K562 (cell line): ENCODE results near the gene OR4C16. TPM values are rescaled to one million over a fixed set of nuclear protein-coding genes. Genes with fewer than 3 reads are reported as not detected.

ENCODE experiments used
- ATAC-seq: fragments of 200-7000 bp; cut with Tn5 transposase; 3 replicates; pipeline ENCODE4 v1.9.1; 2020; ENCODE audit warnings: moderate library complexity
- Bru-seq: library from RNA; stranded (reverse); fragments of 400-500 nt; gene quantifications from one replicate; lab custom pipeline; 2021; lab: Mats Ljungman, UMichigan
- BruChase-seq, 2 experiments: library from RNA; stranded (reverse); fragments of 400-500 nt; gene quantifications; one replicate each; lab custom pipeline; 2021; lab: Mats Ljungman, UMichigan
- BruUV-seq: library from RNA; stranded (reverse); fragments of 400-500 nt; replicated peaks from 2 replicates; lab custom pipeline; 2021; lab: Mats Ljungman, UMichigan
- CTCF ChIA-PET: fragments of 300-600 bp; formaldehyde crosslinking; extraction: SDS; loops from one replicate; lab custom pipeline; 2021; ENCODE audit warnings: low intra/inter-chr PET ratio; lab: Yijun Ruan, JAX
- POLR2A ChIA-PET: fragments of 300-600, 350-650 bp; sonication (Branson Sonifier 250); formaldehyde crosslinking; extraction: SDS; loops from one replicate; lab custom pipeline; 2021; ENCODE audit warnings: antibody characterized with exemption, inconsistent platforms; lab: Yijun Ruan, JAX
- DNase-seq, 4 experiments: peaks; one replicate each; pipeline versions ENCODE4 v3.0.0 to v3.0.0-alpha.2; 2011 to 2018; ENCODE audit warnings: low spot score in 3 of 4, mixed read lengths in 3 of 4; ENCODE audit errors: extremely low read depth in 1 of 4
- FAIRE-seq: peaks from 2 replicates; lab custom pipeline; 2011; peaks lifted over from hg19 to GRCh38; lab: Jason Lieb, UNC
- H2AFZ ChIP-seq: 2 replicates; pipeline ENCODE4 v1.6.0; 2011; ENCODE audit warnings: low read depth, low read length, control low read depth, inconsistent platforms
- H3K27ac ChIP-seq: fragments of 200-600 bp; 3 replicates; pipeline ENCODE4 v1.8.0; 2011; ENCODE audit warnings: low read depth, mild to moderate bottlenecking, control low read depth, inconsistent platforms, low read length, moderate library complexity, mixed read lengths; ENCODE audit errors: extremely low read depth
- H3K27me3 ChIP-seq, 2 experiments: fragments of 300-600 bp in 1 of 2; 2 replicates in 1 of 2; 3 replicates in 1 of 2; pipeline versions ENCODE4 v1.6.0 to v1.8.0; 2011; ENCODE audit warnings: inconsistent platforms in 2 of 2, low read length in 2 of 2, mild to moderate bottlenecking in 1 of 2, mixed read lengths in 1 of 2, moderate library complexity in 1 of 2; ENCODE audit not compliant: control insufficient read depth in 2 of 2, insufficient read depth in 2 of 2
- H3K36me3 ChIP-seq: fragments of 300-600 bp; 3 replicates; pipeline ENCODE4 v1.8.0; 2011; ENCODE audit warnings: mild to moderate bottlenecking, low read length, inconsistent platforms; ENCODE audit not compliant: control insufficient read depth, insufficient read depth
- H3K4me1 ChIP-seq, 2 experiments: fragments of 200-600 bp in 1 of 2; replicated peaks in 1 of 2; 2 replicates in 1 of 2; 3 replicates in 1 of 2; pipeline versions ENCODE4 v1.5.1 to v1.8.0; 2011; ENCODE audit warnings: inconsistent platforms in 2 of 2, low read length in 2 of 2, mild to moderate bottlenecking in 1 of 2, mixed read lengths in 1 of 2, moderate library complexity in 1 of 2; ENCODE audit not compliant: control insufficient read depth in 2 of 2, insufficient read depth in 2 of 2
- H3K4me2 ChIP-seq: 2 replicates; pipeline ENCODE4 v1.6.1; 2011; ENCODE audit warnings: low read length, control low read depth, inconsistent platforms, mixed read lengths; ENCODE audit not compliant: insufficient read depth
- H3K4me3 ChIP-seq: fragments of 200-600 bp; sonication (generic), shearing (Covaris generic); 2 replicates; pipeline ENCODE4 v1.5.1; 2016; ENCODE audit warnings: control low read depth, inconsistent platforms
- H3K79me2 ChIP-seq: fragments of 200-600 bp; 3 replicates; pipeline ENCODE4 v1.8.0; 2011; ENCODE audit warnings: low read length, inconsistent platforms; ENCODE audit not compliant: control insufficient read depth, insufficient read depth
- H3K9ac ChIP-seq, 2 experiments: 2 replicates each; pipeline versions ENCODE4 v1.6.0 to v1.6.1; 2011; ENCODE audit warnings: low read depth in 2 of 2, low read length in 2 of 2, control low read depth in 1 of 2, inconsistent platforms in 1 of 2, mild to moderate bottlenecking in 1 of 2, mixed read lengths in 1 of 2; ENCODE audit not compliant: insufficient read depth in 1 of 2
- H3K9me1 ChIP-seq: one replicate; pipeline ENCODE4 v1.6.0; 2011; ENCODE audit warnings: inconsistent platforms, mild to moderate bottlenecking, low read length, moderate library complexity; ENCODE audit not compliant: control insufficient read depth, insufficient read depth
- H3K9me3 ChIP-seq: replicated peaks from 2 replicates; pipeline ENCODE4 v1.5.1; 2011; ENCODE audit warnings: low read depth, low read length, inconsistent platforms; ENCODE audit not compliant: control insufficient read depth, insufficient read depth
- H4K20me1 ChIP-seq: replicated peaks from 2 replicates; pipeline ENCODE4 v1.6.1; 2011; ENCODE audit warnings: low read length, inconsistent platforms, mixed read lengths; ENCODE audit not compliant: control insufficient read depth, insufficient read depth
- CREB1 ChIP-seq, 2 experiments: sonication (generic) in 1 of 2; formaldehyde crosslinking in 1 of 2; IDR thresholded peaks; 2 replicates each; pipeline versions ENCODE4 v1.6.1 to v1.8.0; 2012 to 2022; ENCODE audit warnings: inconsistent platforms in 1 of 2, mild to moderate bottlenecking in 1 of 2, missing genetic modification reagents in 1 of 2, moderate library complexity in 1 of 2
- CREB3 ChIP-seq: fragments of 450-650 bp; conservative IDR thresholded peaks from 2 replicates; pipeline ENCODE4 v1.6.1; 2016; ENCODE audit warnings: missing genetic modification characterization, low read depth, mild to moderate bottlenecking, missing compliant biosample characterization, moderate library complexity
- NKRF ChIP-seq: fragments of 450-650 bp; IDR thresholded peaks from 2 replicates; pipeline ENCODE4 v1.6.1; 2016; ENCODE audit warnings: borderline replicate concordance
- POLR3G ChIP-seq: IDR thresholded peaks from 2 replicates; pipeline ENCODE4 v1.6.1; 2011; ENCODE audit not compliant: insufficient read length, insufficient replicate concordance; ENCODE audit errors: extremely low read depth
- ZBED1 ChIP-seq: IDR thresholded peaks from 2 replicates; pipeline ENCODE4 v1.6.1; 2014
- ZBTB26 ChIP-seq: fragments of 450-650 bp; formaldehyde crosslinking; IDR thresholded peaks from 2 replicates; pipeline ENCODE4 v1.4.0; 2022; ENCODE audit warnings: missing genetic modification characterization
- ZNF354B ChIP-seq: fragments of 250-450 bp; sonication (Bioruptor Pico); IDR thresholded peaks from 2 replicates; pipeline ENCODE4 v1.4.0; 2020
- ZNF589 ChIP-seq: fragments of 200-800 bp; sonication (Bioruptor generic); IDR thresholded peaks from 2 replicates; pipeline ENCODE4 v1.6.1; 2016; ENCODE audit warnings: low read depth, missing genetic modification characterization, missing compliant biosample characterization
- ZNF655 ChIP-seq: fragments of 250-450 bp; sonication (Bioruptor Pico); IDR thresholded peaks from 2 replicates; pipeline ENCODE4 v1.5.0; 2021
- WGBS: fragments of 100-300 bp; shearing (Covaris generic); methylation state at CpG from one replicate; pipeline ENCODE4 v1.1.6; 2016; ENCODE audit warnings: low coverage, mixed read lengths; ENCODE audit not compliant: insufficient coverage; ENCODE audit errors: missing lambda C conversion rate; 5-methylcytosine and 5-hydroxymethylcytosine counted together
- in situ Hi-C: fragments of 300-500 bp; cut with MboI; formaldehyde crosslinking; loops from 4 replicates; pipeline ENCODE4 v1.15.0; 2018; ENCODE audit warnings: inconsistent platforms, mixed read lengths
- intact Hi-C: fragments of 100-400 bp; cut with micrococcal nuclease; formaldehyde crosslinking; loops from 2 replicates; pipeline ENCODE4 v1.14.2; 2022
- long read RNA-seq, 3 experiments: library from polyadenylated mRNA in 2 of 3; library from RNA in 1 of 3; unstranded in 2 of 3; stranded (forward) in 1 of 3; transcript quantifications; one replicate each; pipeline ENCODE4 v2.0.0, GENCODE V29; 2019 to 2022
- polyA minus RNA-seq, 3 experiments: library from RNA; depleted of rRNA, polyadenylated mRNA; stranded (reverse); fragments of >200 nt; gene quantifications; 2 replicates each; pipeline ENCODE4 v1.2.3, GENCODE V29; 2011
- polyA plus RNA-seq, 8 experiments: library from polyadenylated mRNA; depleted of rRNA in 4 of 8; stranded (reverse) in 5 of 8; unstranded in 3 of 8; fragments of >200 nt; fragmentation: Nextera tagmentation in 2 of 8; fragmentation: Illumina TruSeq in 1 of 8; extraction: Ambion mirVana in 2 of 8; extraction: Trizol in 1 of 8; gene quantifications; 2 replicates each; pipeline versions ENCODE4 v1.2.1 to v1.2.3, GENCODE V29; 2011 to 2014; ENCODE audit warnings: inconsistent platforms in 1 of 8, missing spikeins in 1 of 8
- total RNA-seq, 7 experiments: library from RNA; depleted of rRNA in 6 of 7; stranded (reverse); fragments of >200 nt in 6 of 7; fragmentation: Illumina TruSeq in 2 of 7; extraction: Trizol in 2 of 7; gene quantifications; 2 replicates each; pipeline versions ENCODE4 v1.2.1 to v1.2.3, GENCODE V29; 2011 to 2021; ENCODE audit warnings: low replicate concordance in 1 of 7

Gene OR4C16
- total RNA-seq (2011; cell fraction: chromatin; rRNA removed; ENCODE audit: low replicate concordance): not detected in 2 replicates
- not detected in 2 replicates for total RNA-seq (2011; cell fraction: nucleolus; rRNA removed)
- not detected in 2 replicates for total RNA-seq (2011; cell fraction: nucleoplasm; rRNA removed)
- total RNA-seq (2014; rRNA removed): not detected in 2 replicates
- not detected in 2 replicates for total RNA-seq (2014; rRNA removed; fragmentation: Illumina TruSeq; extraction: Trizol)
- not detected in 2 replicates for total RNA-seq (2015; rRNA removed; fragmentation: Illumina TruSeq; extraction: Trizol)
- total RNA-seq (2021): not detected in 2 replicates
- not detected in 2 replicates for polyA plus RNA-seq (2011; rRNA removed)
- polyA plus RNA-seq (2011; cell fraction: cytosol; rRNA removed): not detected in 2 replicates
- not detected in 2 replicates for polyA plus RNA-seq (2011; cell fraction: nucleus; rRNA removed)
- polyA plus RNA-seq (2012): not detected in 2 replicates
- not detected in 2 replicates for polyA plus RNA-seq (2014; fragmentation: Illumina TruSeq; extraction: Trizol)
- not detected for polyA plus RNA-seq (2014; fragmentation: Nextera tagmentation; extraction: Ambion mirVana)
- not detected in 2 replicates for polyA plus RNA-seq (2014; rRNA removed)
- not detected in 2 replicates for polyA minus RNA-seq (2011; rRNA and poly(A)+ RNA removed)
- not detected in 2 replicates for polyA minus RNA-seq (2011; cell fraction: cytosol; rRNA and poly(A)+ RNA removed)
- not detected in 2 replicates for polyA minus RNA-seq (2011; cell fraction: nucleus; rRNA and poly(A)+ RNA removed)
- not detected for Bru-seq, nascent RNA
- not detected for BruChase-seq, experiment 1, labeled RNA remaining after a 2-hour chase
- not detected for BruChase-seq, experiment 2, labeled RNA remaining after a 6-hour chase
- long read RNA-seq, experiment 1: 0 reads
- long read RNA-seq, experiment 2: 0 reads
- long read RNA-seq, experiment 3: 0 reads

- no peak for DNase-seq
- Histone ChIP-seq H3K9me3 (no peaks in the 10 kb centered on the region), H3K27me3 (no peaks in the 10 kb centered on the region), H3K79me2 (no peaks in the 10 kb centered on the region), H3K27ac (no peak within 1 kb of the TSS), H2AFZ (no peak within 1 kb of the TSS), H3K4me1 (no peaks in the 10 kb centered on the region), H3K4me3 (no peak within 1 kb of the TSS), H3K9me1 (no peaks in the 10 kb centered on the region), H4K20me1 (no peaks in the 10 kb centered on the region), H3K9ac (no peak within 1 kb of the TSS), H3K4me2 (no peak within 1 kb of the TSS), H3K36me3 (no peaks in the 10 kb centered on the region)
- intact Hi-C loops (no loop called here), in situ Hi-C loops (no loop called here)
- ChIA-PET CTCF (no interaction called here), POLR2A (no interaction called here)
- no TSS peak for BruUV-seq
- WGBS: 0% methylated on average over 3 of the region's 3 CpGs
- no peak for TF ChIP-seq CREB3 (tag)
- no peak for TF ChIP-seq ZNF589 (CRISPR knock-in tag)
- TF ChIP-seq POLR3G: no peak
- no peak for TF ChIP-seq ZNF655 (CRISPR knock-in tag)
- TF ChIP-seq ZBTB26 (CRISPR knock-in tag): no peak
- no peak for TF ChIP-seq NKRF
- no peak for TF ChIP-seq ZNF354B (CRISPR knock-in tag)
- TF ChIP-seq ZBED1: no peak
- TF ChIP-seq CREB1 (IDR thresholded peaks at IDR 0.05): no peak
- no peak for TF ChIP-seq CREB1 (CRISPR knock-in tag; IDR thresholded peaks at IDR 0.05)
- no peak for FAIRE-seq
- no peak for ATAC-seq
Observed at GRCh38 chr11:55571828-55572227, at the start of gene OR4C16. TSS of gene OR4C16 (plus strand) at chr11:55572128. CDS start at chr11:55572128, 0 bp downstream.
